ENCODE results near the gene LRRC38. TPM values are rescaled to one million over a fixed set of nuclear protein-coding genes. Genes with fewer than 3 reads are reported as not detected.

The LRRC38 gene
- total and polyA plus RNA-seq, 7 experiments from 2014 or later: not detected

- no peaks in the 10 kb centered on the region for H3K36me3 ChIP-seq (ENCODE audit: control insufficient read depth in 2 of 3, insufficient read depth in 3 of 3, low read length in 3 of 3)
- CTCF ChIA-PET: no interaction called here
- no peaks in the 10 kb centered on the region for H3K9me3 ChIP-seq (ENCODE audit: control insufficient read depth in 2 of 3, low read length in 3 of 3)
- Mint-ChIP-seq H3K36me3 (no peaks in the 10 kb centered on the region), H3K4me1 (peaks cover 6 to 16% (median 11%) of the 10 kb centered on the region in 7 donors), H3K9me3 (peaks cover 0 to 19% (median 3%) of the 10 kb centered on the region in 11 donors), H3K27ac (peak overlapping the region in 6 of 9 donors; percentile 9 to 63 (median 31)), H3K4me3 (peak overlapping the region in 7 of 10 donors; percentile 1 to 60 (median 42)), H3K27me3 (peaks cover 0 to 11% (median 4%) of the 10 kb centered on the region in 5 donors)
- H3K27me3 ChIP-seq (ENCODE audit: control insufficient read depth in 2 of 2, insufficient read depth in 2 of 2, low read length in 2 of 2): no peaks in the 10 kb centered on the region
- DNase-seq: no peak
- intact Hi-C loops (cut with micrococcal nuclease): no loop called here
- no peak for ATAC-seq
- H3K4me3 ChIP-seq (ENCODE audit: low read length): no peak overlapping the region
- POLR2A ChIA-PET: no interaction called here
- no peaks in the 10 kb centered on the region for H3K4me1 ChIP-seq (ENCODE audit: control insufficient read depth in 2 of 2, insufficient read depth in 2 of 2, low read length in 2 of 2)
- no peak overlapping the region for H3K27ac ChIP-seq (ENCODE audit: low read depth, low read length)
Observed at GRCh38 chr1:13479171-13479856, 34.5 kb downstream of the LRRC38 start.

- DNase-seq (no peak), ATAC-seq (no peak)
- H3K4me1 Mint-ChIP-seq: peaks cover 6 to 16% (median 11%) of the 10 kb centered on the region in 7 donors
- Histone ChIP-seq H3K4me1 (ENCODE audit: control insufficient read depth in 2 of 2, insufficient read depth in 2 of 2, low read length in 2 of 2) (no peaks in the 10 kb centered on the region), H3K27me3 (ENCODE audit: control insufficient read depth in 2 of 2, insufficient read depth in 2 of 2, low read length in 2 of 2) (no peaks in the 10 kb centered on the region), H3K9me3 (ENCODE audit: control insufficient read depth in 2 of 3, low read length in 3 of 3) (no peaks in the 10 kb centered on the region), H3K27ac (ENCODE audit: low read depth, low read length) (no peak overlapping the region), H3K4me3 (ENCODE audit: low read length) (no peak overlapping the region), H3K36me3 (ENCODE audit: control insufficient read depth in 2 of 3, insufficient read depth in 3 of 3, low read length in 3 of 3) (no peaks in the 10 kb centered on the region)
- H3K36me3 Mint-ChIP-seq: no peaks in the 10 kb centered on the region
- H3K27ac Mint-ChIP-seq: no peak overlapping the region
- intact Hi-C loops (cut with micrococcal nuclease): no loop called here
- peaks cover 0 to 23% (median 4%) of the 10 kb centered on the region in 11 donors for H3K9me3 Mint-ChIP-seq
- H3K27me3 Mint-ChIP-seq: peaks cover 0 to 11% (median 4%) of the 10 kb centered on the region in 5 donors
- H3K4me3 Mint-ChIP-seq: peak overlapping the region in 3 of 10 donors; percentile 8 to 60 (median 48)
- ChIA-PET CTCF (no interaction called here), POLR2A (no interaction called here)
Observed at GRCh38 chr1:13478692-13479091, 35.1 kb downstream of the LRRC38 start.

GRCh38 chr1:13469343-13469742 is 44.5 kb downstream of the LRRC38 start:
- no peaks in the 10 kb centered on the region for H3K36me3 ChIP-seq (ENCODE audit: control insufficient read depth in 2 of 3, insufficient read depth in 3 of 3, low read length in 3 of 3)
- Mint-ChIP-seq H3K9me3 (peaks cover 0 to 3% (median 0%) of the 10 kb centered on the region in 11 donors), H3K36me3 (no peaks in the 10 kb centered on the region), H3K27ac (no peak overlapping the region), H3K4me3 (no peak overlapping the region), H3K4me1 (no peaks in the 10 kb centered on the region), H3K27me3 (peaks cover 0 to 18% (median 5%) of the 10 kb centered on the region in 5 donors)
- no peaks in the 10 kb centered on the region for H3K4me1 ChIP-seq (ENCODE audit: control insufficient read depth in 2 of 2, insufficient read depth in 2 of 2, low read length in 2 of 2)
- POLR2A ChIA-PET: no interaction called here
- intact Hi-C loops (cut with micrococcal nuclease): no loop called here
- ATAC-seq: no peak
- no peak for DNase-seq
- CTCF ChIA-PET: no interaction called here
- no peaks in the 10 kb centered on the region for H3K27me3 ChIP-seq (ENCODE audit: control insufficient read depth in 2 of 2, insufficient read depth in 2 of 2, low read length in 2 of 2)
- H3K4me3 ChIP-seq (ENCODE audit: low read length): no peak overlapping the region
- H3K27ac ChIP-seq (ENCODE audit: low read depth, low read length): no peak overlapping the region
- no peaks in the 10 kb centered on the region for H3K9me3 ChIP-seq (ENCODE audit: control insufficient read depth in 2 of 3, low read length in 3 of 3)

GRCh38 chr1:13465515-13465914 is 48.3 kb downstream of the LRRC38 start:
- no peaks in the 10 kb centered on the region for H3K9me3 ChIP-seq (ENCODE audit: control insufficient read depth in 2 of 3, low read length in 3 of 3)
- ATAC-seq: no peak
- Mint-ChIP-seq H3K4me3 (no peak overlapping the region), H3K9me3 (no peaks in the 10 kb centered on the region), H3K27me3 (peaks cover 0 to 14% (median 5%) of the 10 kb centered on the region in 5 donors), H3K4me1 (no peaks in the 10 kb centered on the region), H3K36me3 (no peaks in the 10 kb centered on the region), H3K27ac (no peak overlapping the region)
- ChIA-PET POLR2A (no interaction called here), CTCF (no interaction called here)
- no peak overlapping the region for H3K4me3 ChIP-seq (ENCODE audit: low read length)
- intact Hi-C loops (cut with micrococcal nuclease): no loop called here
- no peaks in the 10 kb centered on the region for H3K4me1 ChIP-seq (ENCODE audit: control insufficient read depth in 2 of 2, insufficient read depth in 2 of 2, low read length in 2 of 2)
- no peaks in the 10 kb centered on the region for H3K36me3 ChIP-seq (ENCODE audit: control insufficient read depth in 2 of 3, insufficient read depth in 3 of 3, low read length in 3 of 3)
- H3K27ac ChIP-seq (ENCODE audit: low read depth, low read length): no peak overlapping the region
- DNase-seq: no peak
- H3K27me3 ChIP-seq (ENCODE audit: control insufficient read depth in 2 of 2, insufficient read depth in 2 of 2, low read length in 2 of 2): no peaks in the 10 kb centered on the region

- no peak for DNase-seq
- Histone ChIP-seq H3K4me1 (ENCODE audit: control insufficient read depth in 2 of 2, insufficient read depth in 2 of 2, low read length in 2 of 2) (no peaks in the 10 kb centered on the region), H3K36me3 (ENCODE audit: control insufficient read depth in 2 of 3, insufficient read depth in 3 of 3, low read length in 3 of 3) (no peaks in the 10 kb centered on the region), H3K27ac (ENCODE audit: low read depth, low read length) (no peak overlapping the region), H3K9me3 (ENCODE audit: control insufficient read depth in 2 of 3, low read length in 3 of 3) (no peaks in the 10 kb centered on the region), H3K27me3 (ENCODE audit: control insufficient read depth in 2 of 2, insufficient read depth in 2 of 2, low read length in 2 of 2) (no peaks in the 10 kb centered on the region), H3K4me3 (ENCODE audit: low read length) (no peak overlapping the region)
- POLR2A ChIA-PET: no interaction called here
- Mint-ChIP-seq H3K9me3 (no peaks in the 10 kb centered on the region), H3K4me1 (no peaks in the 10 kb centered on the region), H3K27me3 (peaks cover 0 to 14% (median 5%) of the 10 kb centered on the region in 5 donors), H3K4me3 (no peak overlapping the region), H3K27ac (no peak overlapping the region), H3K36me3 (no peaks in the 10 kb centered on the region)
- ATAC-seq: no peak
- CTCF ChIA-PET: no interaction called here
- intact Hi-C loops (cut with micrococcal nuclease): no loop called here
Observed at GRCh38 chr1:13462682-13463081, 51.1 kb downstream of the LRRC38 start.

GRCh38 chr1:13461977-13462376 is 51.8 kb downstream of the LRRC38 start:
- no peaks in the 10 kb centered on the region for H3K4me1 ChIP-seq (ENCODE audit: control insufficient read depth in 2 of 2, insufficient read depth in 2 of 2, low read length in 2 of 2)
- no peaks in the 10 kb centered on the region for H3K36me3 Mint-ChIP-seq
- no peaks in the 10 kb centered on the region for H3K27me3 ChIP-seq (ENCODE audit: control insufficient read depth in 2 of 2, insufficient read depth in 2 of 2, low read length in 2 of 2)
- peaks cover 0 to 12% (median 8%) of the 10 kb centered on the region in 5 donors for H3K27me3 Mint-ChIP-seq
- intact Hi-C loops (cut with micrococcal nuclease): no loop called here
- H3K4me3 Mint-ChIP-seq: no peak overlapping the region
- no peak for DNase-seq
- no peak for ATAC-seq
- no peaks in the 10 kb centered on the region for H3K36me3 ChIP-seq (ENCODE audit: control insufficient read depth in 2 of 3, insufficient read depth in 3 of 3, low read length in 3 of 3)
- no peak overlapping the region for H3K27ac ChIP-seq (ENCODE audit: low read depth, low read length)
- no peak overlapping the region for H3K4me3 ChIP-seq (ENCODE audit: low read length)
- no peak overlapping the region for H3K27ac Mint-ChIP-seq
- CTCF ChIA-PET: no interaction called here
- H3K4me1 Mint-ChIP-seq: no peaks in the 10 kb centered on the region
- no peaks in the 10 kb centered on the region for H3K9me3 Mint-ChIP-seq
- POLR2A ChIA-PET: no interaction called here
- H3K9me3 ChIP-seq (ENCODE audit: control insufficient read depth in 2 of 3, low read length in 3 of 3): no peaks in the 10 kb centered on the region

GRCh38 chr1:13456904-13457532 is 56.8 kb downstream of the LRRC38 start:
- POLR2A ChIA-PET: no interaction called here
- no peaks in the 10 kb centered on the region for H3K36me3 Mint-ChIP-seq
- H3K27ac ChIP-seq (ENCODE audit: low read depth, low read length): no peak overlapping the region
- ATAC-seq (no peak), DNase-seq (no peak)
- CTCF ChIA-PET: no interaction called here
- H3K4me3 Mint-ChIP-seq: no peak overlapping the region
- H3K9me3 ChIP-seq (ENCODE audit: control insufficient read depth in 2 of 3, low read length in 3 of 3): no peaks in the 10 kb centered on the region
- H3K27me3 Mint-ChIP-seq: peaks cover 0 to 18% (median 10%) of the 10 kb centered on the region in 5 donors
- no peaks in the 10 kb centered on the region for H3K36me3 ChIP-seq (ENCODE audit: control insufficient read depth in 2 of 3, insufficient read depth in 3 of 3, low read length in 3 of 3)
- H3K9me3 Mint-ChIP-seq: no peaks in the 10 kb centered on the region
- no peaks in the 10 kb centered on the region for H3K4me1 ChIP-seq (ENCODE audit: control insufficient read depth in 2 of 2, insufficient read depth in 2 of 2, low read length in 2 of 2)
- H3K4me3 ChIP-seq (ENCODE audit: low read length): no peak overlapping the region
- H3K27me3 ChIP-seq (ENCODE audit: control insufficient read depth in 2 of 2, insufficient read depth in 2 of 2, low read length in 2 of 2): no peaks in the 10 kb centered on the region
- intact Hi-C loops (cut with micrococcal nuclease): no loop called here
- no peak overlapping the region for H3K27ac Mint-ChIP-seq
- no peaks in the 10 kb centered on the region for H3K4me1 Mint-ChIP-seq

Measured in naive thymus-derived CD4-positive, alpha-beta T cell (primary cell).